ENCODE data around the gene HTR3C. TPM values are rescaled to one million over a fixed set of nuclear protein-coding genes. Genes with fewer than 3 reads are reported as not detected.
A peak's percentile ranks its signal among the peaks of the same experiment; 100 is the strongest.

Gene HTR3C
- total RNA-seq, 3 donors from 2014 or later (not counting 1 experiment from before 2014, with no cell fraction given): not detected

GRCh38 chr3:184039414-184039813 is 13.4 kb upstream of the HTR3C start:
- Histone ChIP-seq H3K9me3 (ENCODE audit: control insufficient read depth, insufficient read depth, low read length) (no peaks in the 10 kb centered on the region), H3K4me1 (ENCODE audit: control insufficient read depth, insufficient read depth, low read length) (no peaks in the 10 kb centered on the region), H3K27ac (ENCODE audit: low read length) (no peak overlapping the region), H3K36me3 (ENCODE audit: control insufficient read depth, insufficient read depth, low read length) (no peaks in the 10 kb centered on the region), H3K27me3 (ENCODE audit: control insufficient read depth, insufficient read depth, low read length) (no peaks in the 10 kb centered on the region), H3K4me3 (ENCODE audit: low read length) (no peak overlapping the region)
- Mint-ChIP-seq H3K9me3 (no peaks in the 10 kb centered on the region), H3K4me3 (no peak overlapping the region), H3K27ac (no peak overlapping the region), H3K36me3 (no peaks in the 10 kb centered on the region), H3K27me3 (ENCODE audit: low read depth in 2 of 2) (peaks cover under 1 to 6% of the 10 kb centered on the region in 2 donors), H3K4me1 (no peaks in the 10 kb centered on the region)
- intact Hi-C loops (cut with micrococcal nuclease): no loop called here
- no peak for ATAC-seq
- no peak for DNase-seq
- WGBS (ENCODE audit: insufficient coverage): 94% methylated on average over 5 of the region's 5 CpGs
- no peak for TF ChIP-seq CTCF (IDR thresholded peaks at IDR 0.05)

GRCh38 chr3:184040010-184040409 is 12.8 kb upstream of the HTR3C start:
- Histone ChIP-seq H3K9me3 (ENCODE audit: control insufficient read depth, insufficient read depth, low read length) (no peaks in the 10 kb centered on the region), H3K4me3 (ENCODE audit: low read length) (no peak overlapping the region), H3K4me1 (ENCODE audit: control insufficient read depth, insufficient read depth, low read length) (no peaks in the 10 kb centered on the region), H3K27ac (ENCODE audit: low read length) (no peak overlapping the region), H3K36me3 (ENCODE audit: control insufficient read depth, insufficient read depth, low read length) (no peaks in the 10 kb centered on the region), H3K27me3 (ENCODE audit: control insufficient read depth, insufficient read depth, low read length) (no peaks in the 10 kb centered on the region)
- 73% methylated on average over 3 of the region's 3 CpGs for WGBS (ENCODE audit: insufficient coverage)
- Mint-ChIP-seq H3K27ac (no peak overlapping the region), H3K4me1 (no peaks in the 10 kb centered on the region), H3K4me3 (no peak overlapping the region), H3K9me3 (no peaks in the 10 kb centered on the region), H3K36me3 (no peaks in the 10 kb centered on the region), H3K27me3 (ENCODE audit: low read depth in 2 of 2) (peaks cover 0 to 6% of the 10 kb centered on the region in 2 donors)
- intact Hi-C loops (cut with micrococcal nuclease): no loop called here
- ATAC-seq: peak in 1 of 3 donors; percentile 32
- TF ChIP-seq CTCF (IDR thresholded peaks at IDR 0.05): no peak
- no peak for DNase-seq

GRCh38 chr3:184042617-184043016 is 10.2 kb upstream of the HTR3C start:
- intact Hi-C loops (cut with micrococcal nuclease): no loop called here
- TF ChIP-seq CTCF (IDR thresholded peaks at IDR 0.05): no peak
- ATAC-seq: no peak
- no peak overlapping the region for H3K4me3 Mint-ChIP-seq
- H3K27ac Mint-ChIP-seq: no peak overlapping the region
- H3K27me3 ChIP-seq (ENCODE audit: control insufficient read depth, insufficient read depth, low read length): no peaks in the 10 kb centered on the region
- no peaks in the 10 kb centered on the region for H3K9me3 ChIP-seq (ENCODE audit: control insufficient read depth, insufficient read depth, low read length)
- no peaks in the 10 kb centered on the region for H3K4me1 Mint-ChIP-seq
- H3K4me1 ChIP-seq (ENCODE audit: control insufficient read depth, insufficient read depth, low read length): no peaks in the 10 kb centered on the region
- 86% methylated on average over 1 of the region's 1 CpG for WGBS (ENCODE audit: insufficient coverage)
- no peak overlapping the region for H3K4me3 ChIP-seq (ENCODE audit: low read length)
- H3K36me3 ChIP-seq (ENCODE audit: control insufficient read depth, insufficient read depth, low read length): no peaks in the 10 kb centered on the region
- H3K27ac ChIP-seq (ENCODE audit: low read length): no peak overlapping the region
- no peak for DNase-seq
- H3K27me3 Mint-ChIP-seq (ENCODE audit: low read depth in 2 of 2): peaks cover 0 to 3% of the 10 kb centered on the region in 2 donors
- H3K9me3 Mint-ChIP-seq: no peaks in the 10 kb centered on the region
- no peaks in the 10 kb centered on the region for H3K36me3 Mint-ChIP-seq

- 88% methylated on average over 5 of the region's 5 CpGs for WGBS (ENCODE audit: insufficient coverage)
- no peak overlapping the region for H3K4me3 ChIP-seq (ENCODE audit: low read length)
- H3K27me3 Mint-ChIP-seq (ENCODE audit: low read depth in 2 of 2): no peaks in the 10 kb centered on the region
- no peak overlapping the region for H3K27ac Mint-ChIP-seq
- intact Hi-C loops (cut with micrococcal nuclease): no loop called here
- no peaks in the 10 kb centered on the region for H3K27me3 ChIP-seq (ENCODE audit: control insufficient read depth, insufficient read depth, low read length)
- no peaks in the 10 kb centered on the region for H3K9me3 ChIP-seq (ENCODE audit: control insufficient read depth, insufficient read depth, low read length)
- ATAC-seq: no peak
- no peaks in the 10 kb centered on the region for H3K36me3 Mint-ChIP-seq
- no peak for TF ChIP-seq CTCF (IDR thresholded peaks at IDR 0.05)
- no peaks in the 10 kb centered on the region for H3K36me3 ChIP-seq (ENCODE audit: control insufficient read depth, insufficient read depth, low read length)
- no peak for DNase-seq
- H3K4me1 Mint-ChIP-seq: no peaks in the 10 kb centered on the region
- H3K4me3 Mint-ChIP-seq: no peak overlapping the region
- H3K4me1 ChIP-seq (ENCODE audit: control insufficient read depth, insufficient read depth, low read length): no peaks in the 10 kb centered on the region
- no peak overlapping the region for H3K27ac ChIP-seq (ENCODE audit: low read length)
- no peaks in the 10 kb centered on the region for H3K9me3 Mint-ChIP-seq
Measured at GRCh38 chr3:184045995-184046394, 6.9 kb upstream of the HTR3C start.
